DMS79 (cell line): ENCODE results near the gene AKAP13.
"Not testable (repeated sequence)": the region's sequence is repeated elsewhere in the genome, so short reads cannot be mapped to it uniquely, and the experiment has no call there.

Source experiments
- DNase-seq: peaks from one replicate; lab custom pipeline; 2025; lab: John Stamatoyannopoulos, UW

Gene AKAP13

GRCh38 chr15:85408270-85408746, 27.9 kb downstream of the AKAP13 start:
- DNase-seq, result no peak

GRCh38 chr15:85412066-85412465, 31.7 kb downstream of the AKAP13 start:
- DNase-seq, result no peak

DNA sequence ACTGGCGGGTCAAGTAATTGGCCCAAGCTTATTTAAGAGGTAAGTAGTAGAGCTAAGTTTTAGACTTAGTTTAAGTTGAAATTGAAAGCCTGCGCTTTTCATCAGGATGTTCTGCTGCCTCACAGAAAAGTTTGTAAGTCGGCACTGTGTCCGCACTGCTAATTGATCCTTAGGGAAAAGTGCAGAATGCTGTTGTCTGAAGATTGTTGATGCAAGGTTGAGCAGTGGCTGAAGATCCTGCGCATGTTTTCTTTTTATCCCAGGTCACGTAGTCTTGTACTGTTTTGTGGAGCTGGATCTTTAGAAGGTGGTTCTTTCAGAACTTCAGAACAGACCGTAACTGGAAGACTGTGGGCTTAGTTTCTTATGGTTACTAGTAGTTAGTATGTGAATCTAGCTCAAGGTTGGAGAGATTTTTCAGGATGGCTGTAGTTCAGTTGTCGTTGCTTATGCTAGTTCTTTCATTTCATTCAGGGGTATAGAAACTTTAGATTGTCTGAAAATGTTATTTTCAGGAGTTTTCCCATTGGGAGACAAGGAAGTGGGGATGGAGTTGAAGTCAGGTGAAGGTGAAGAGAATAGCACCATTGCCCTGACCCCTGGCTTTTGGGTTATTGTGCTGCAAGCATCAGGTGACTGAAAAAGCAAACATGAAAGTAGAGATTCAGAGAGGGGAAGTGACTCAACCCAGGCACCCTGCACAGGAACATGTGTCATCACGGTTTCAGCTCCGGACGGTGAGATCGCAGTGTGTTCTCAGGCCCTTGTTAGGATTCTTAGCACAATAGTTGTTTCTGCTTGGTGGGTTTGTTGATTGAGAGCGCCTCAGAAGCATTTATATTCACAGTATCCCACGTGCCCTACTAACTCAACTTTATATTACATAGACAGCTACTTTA, 32.8 kb downstream of the AKAP13 start:
- DNase-seq, result no peak

DNA sequence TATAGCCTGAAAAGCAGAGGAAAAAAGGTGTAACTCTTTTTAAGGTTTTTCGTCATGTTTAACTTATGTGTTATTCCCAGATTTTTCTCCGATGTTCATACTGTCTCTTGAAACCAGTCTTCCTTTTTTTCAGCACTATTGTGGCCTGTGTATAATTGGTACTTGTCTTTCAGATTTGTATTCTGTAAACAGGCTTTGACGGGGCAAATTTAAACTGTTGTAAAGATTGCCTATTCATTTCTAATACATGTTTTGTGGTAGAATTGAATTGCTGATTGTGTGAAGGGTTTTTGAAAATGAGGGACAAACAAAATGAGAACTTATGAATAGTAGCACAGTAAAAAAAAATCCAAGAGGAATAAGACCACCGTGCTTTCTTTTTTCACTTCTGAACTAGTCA, 33.6 kb downstream of the AKAP13 start:
- DNase-seq, result no peak

GRCh38 chr15:85414495-85414894, 34.1 kb downstream of the AKAP13 start:
- no peak for DNase-seq

DNA sequence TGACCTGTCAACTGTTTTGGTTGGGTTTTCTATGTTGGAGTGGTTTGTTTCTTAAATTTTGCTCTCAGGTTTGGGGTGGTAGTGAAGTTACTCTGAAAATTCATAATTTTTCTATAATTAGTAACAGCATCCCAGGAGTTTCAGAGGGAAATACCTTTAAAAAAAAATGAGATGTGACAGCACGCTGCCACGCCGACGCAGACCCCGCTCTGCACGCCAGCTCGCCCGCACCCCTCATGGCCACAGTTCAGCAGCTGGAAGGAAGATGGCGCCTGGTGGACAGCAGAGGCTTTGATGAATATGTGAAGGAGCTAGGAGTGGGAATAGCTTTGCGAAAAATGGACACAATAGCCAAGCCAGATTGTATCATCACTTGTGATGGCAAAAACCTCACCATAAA, 34.6 kb downstream of the AKAP13 start:
- no peak for DNase-seq

DNA sequence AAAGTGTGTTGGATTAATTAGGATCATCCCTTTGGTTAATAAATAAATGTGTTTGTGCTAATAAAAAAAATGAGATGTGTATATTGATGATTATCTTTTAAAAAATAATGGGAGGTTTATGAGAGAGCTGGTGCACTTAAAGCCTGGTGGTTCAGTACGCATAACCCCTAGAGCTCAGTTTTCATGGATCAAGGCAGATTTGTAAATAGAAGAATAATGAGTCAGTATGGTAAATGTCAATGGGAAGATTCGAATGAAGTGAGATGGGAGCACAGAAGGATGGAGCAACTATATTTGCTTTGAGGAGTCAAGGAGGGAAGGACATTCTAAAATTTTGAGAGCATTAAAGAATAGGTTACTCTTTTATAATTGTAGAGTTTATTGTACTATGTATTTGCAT, 35.4 kb downstream of the AKAP13 start:
- no peak for DNase-seq

DNA sequence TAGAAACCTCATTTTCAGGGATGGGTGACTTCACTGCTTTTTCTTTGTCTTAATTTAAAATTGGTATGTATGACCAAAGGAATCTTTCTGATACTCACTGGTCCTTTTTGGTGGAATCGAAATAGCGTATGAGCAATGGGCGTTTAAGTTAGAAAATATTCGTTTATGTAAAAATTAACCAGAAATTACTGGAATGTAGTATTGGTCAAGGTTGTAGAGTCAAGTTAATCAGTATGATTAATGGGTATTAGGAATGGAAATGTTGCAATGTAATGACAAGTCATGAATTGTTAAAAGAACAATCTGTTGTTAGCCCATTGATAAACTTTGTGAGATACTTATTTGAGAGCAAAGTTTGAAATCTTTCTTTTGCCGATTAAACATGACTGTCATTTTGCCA, 36.9 kb downstream of the AKAP13 start:
- no peak for DNase-seq

DNA sequence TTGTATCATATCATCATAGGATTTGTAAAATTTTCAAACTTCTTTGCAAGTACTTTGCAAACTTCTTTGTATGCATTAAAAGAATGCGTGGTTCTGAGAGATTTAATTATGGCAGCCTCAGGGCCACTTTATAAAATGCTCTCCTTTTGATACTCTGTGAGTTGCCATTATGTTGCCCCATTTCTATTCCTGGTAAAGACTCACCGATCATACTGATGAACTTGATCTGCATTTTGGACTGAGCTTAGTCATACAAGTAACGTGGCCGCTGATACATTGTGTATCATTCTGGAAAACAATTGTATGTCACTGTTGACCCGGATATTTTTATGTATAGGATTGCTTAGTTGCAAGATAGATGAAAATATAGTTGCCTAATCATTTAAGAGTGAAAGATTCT, 38.8 kb downstream of the AKAP13 start:
- no peak for DNase-seq

DNA sequence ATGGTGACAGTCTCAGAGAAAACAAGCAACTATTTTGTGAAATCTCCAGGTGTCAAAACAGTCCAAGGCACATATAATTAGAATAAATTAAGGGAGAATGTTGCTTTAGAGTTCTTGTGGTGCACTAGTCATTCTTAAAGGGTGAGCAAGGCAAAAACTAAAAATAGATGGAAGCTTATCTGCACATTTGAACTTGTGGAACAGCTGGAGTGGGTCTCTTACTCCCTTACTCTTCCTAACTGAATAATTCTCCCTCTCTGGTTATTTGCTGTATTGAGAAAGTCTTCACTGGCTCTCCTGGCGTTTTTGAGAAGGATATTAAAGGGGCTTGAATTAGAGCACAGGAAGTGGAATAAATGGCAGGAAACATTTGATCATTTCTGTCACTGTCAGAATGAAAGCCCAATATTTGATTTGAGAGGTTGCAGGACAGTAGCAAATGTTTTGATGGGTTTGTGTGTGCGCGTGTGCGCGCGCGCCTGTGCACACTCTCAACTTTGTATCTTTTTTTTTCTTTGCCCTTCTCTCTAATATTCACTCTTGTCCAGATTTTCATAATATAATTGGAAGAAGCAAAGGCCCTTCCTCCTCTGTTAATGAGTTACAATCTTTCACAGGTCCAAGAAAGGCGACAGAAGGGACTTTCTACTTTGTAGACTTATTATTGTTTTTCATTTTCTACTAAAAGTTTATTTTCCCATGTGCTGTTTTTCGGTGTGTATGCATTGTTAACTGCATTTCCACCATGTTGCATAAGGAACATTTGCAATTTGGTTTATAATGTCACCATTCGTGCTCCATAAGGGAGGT, 40.9 kb downstream of the AKAP13 start:
- no peak for DNase-seq

- DNase-seq, result no peak
These were observed 42.2 kb downstream of the AKAP13 start for GRCh38 chr15:85422607-85423006.

- no peak for DNase-seq
These were observed 42.9 kb downstream of the AKAP13 start for GRCh38 chr15:85423256-85423655.

DNA sequence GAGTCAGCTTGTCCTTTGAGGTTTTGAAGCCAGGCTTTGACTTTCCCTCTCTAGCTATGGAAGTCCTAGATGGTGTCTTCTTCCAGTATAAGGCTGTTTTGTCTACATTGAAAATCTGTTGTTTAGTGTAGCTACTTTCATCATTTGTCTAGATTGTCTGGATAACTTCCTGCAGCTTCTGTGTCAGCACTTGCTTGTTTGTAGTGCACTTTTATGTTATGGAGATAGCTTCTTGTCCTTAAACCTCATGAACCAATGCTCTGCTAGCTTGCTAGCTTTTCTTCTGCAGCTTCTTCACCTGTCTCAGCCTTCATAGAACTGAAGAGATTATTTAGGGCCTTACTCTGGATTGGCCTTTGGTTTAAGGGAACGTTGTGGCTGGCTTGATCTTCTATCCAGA, 43.8 kb downstream of the AKAP13 start:
- no peak for DNase-seq

DNA sequence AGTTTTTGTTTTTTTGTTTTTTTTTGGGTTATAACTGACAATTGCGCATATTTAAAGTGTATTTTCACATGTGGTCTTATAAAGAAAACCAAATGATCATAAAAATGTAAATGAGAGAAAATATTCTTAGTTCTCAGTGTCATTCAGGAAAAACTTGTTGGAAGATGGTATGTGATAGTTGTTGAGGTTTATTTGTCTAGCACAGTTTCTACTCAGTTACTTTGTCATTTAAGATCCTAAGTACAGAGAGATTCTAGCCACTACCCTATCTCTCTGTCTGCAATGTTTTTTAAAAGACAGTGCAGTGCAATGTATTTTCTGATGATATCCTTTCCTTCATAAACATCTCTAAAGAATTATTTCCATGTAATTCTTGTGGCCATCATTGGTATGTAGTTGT, 46.1 kb downstream of the AKAP13 start:
- DNase-seq, result no peak

DNA sequence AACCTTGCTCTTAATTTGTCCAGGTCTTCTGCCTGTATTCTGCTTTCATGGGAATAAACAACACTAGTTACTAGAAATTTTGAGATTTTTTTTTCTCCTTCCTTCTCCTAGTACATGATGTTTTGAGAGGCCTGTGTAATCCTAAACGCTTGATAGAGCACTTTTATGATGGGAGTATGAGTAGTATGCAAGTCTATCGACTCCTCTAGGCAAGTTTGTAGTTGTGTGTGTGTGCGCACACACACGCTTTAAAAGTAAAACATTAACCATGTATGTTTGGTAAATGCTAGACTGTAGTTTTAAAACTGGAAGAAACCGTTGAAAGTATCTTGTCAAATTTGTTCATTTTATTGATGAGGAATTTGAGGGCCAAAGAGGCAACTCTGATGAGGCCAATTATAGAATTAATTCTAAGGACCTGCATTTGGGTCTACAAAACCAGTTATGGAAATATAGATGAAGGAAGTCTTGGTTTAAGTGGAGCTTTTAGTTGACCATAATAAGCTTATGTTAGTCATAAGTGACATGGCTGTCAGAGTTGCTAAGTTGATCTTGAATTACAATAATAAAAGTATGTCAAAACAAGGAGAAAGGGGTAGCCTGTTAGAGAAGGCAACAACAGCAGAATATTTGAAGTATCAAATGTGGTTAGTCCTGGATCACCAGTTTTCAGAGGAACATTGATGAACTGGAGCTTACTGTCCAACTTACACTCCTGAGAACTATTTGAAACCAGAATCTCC, 47.1 kb downstream of the AKAP13 start:
- no peak for DNase-seq

DNA sequence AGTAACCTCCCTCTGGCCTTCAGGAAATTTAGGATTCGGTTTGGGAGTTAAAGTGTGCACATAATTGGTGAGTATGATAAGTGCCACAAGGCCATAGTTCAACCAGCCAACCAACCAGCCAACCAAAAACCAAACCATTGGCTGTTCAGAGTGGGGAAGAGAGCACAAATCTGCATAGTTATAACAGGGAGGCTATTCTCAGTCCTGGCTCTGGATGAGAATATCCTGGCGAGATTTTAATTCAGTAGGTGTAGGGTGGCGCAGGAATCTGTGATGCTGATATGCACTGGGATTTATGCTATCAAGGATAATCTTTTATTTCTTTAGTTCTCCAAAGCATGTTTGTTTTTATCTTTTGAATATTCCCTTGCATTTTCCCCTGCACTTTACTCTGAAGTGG, 49.1 kb downstream of the AKAP13 start:
- DNase-seq, result no peak

- DNase-seq, result no peak
These were observed 50.2 kb downstream of the AKAP13 start for GRCh38 chr15:85430406-85431204.

DNA sequence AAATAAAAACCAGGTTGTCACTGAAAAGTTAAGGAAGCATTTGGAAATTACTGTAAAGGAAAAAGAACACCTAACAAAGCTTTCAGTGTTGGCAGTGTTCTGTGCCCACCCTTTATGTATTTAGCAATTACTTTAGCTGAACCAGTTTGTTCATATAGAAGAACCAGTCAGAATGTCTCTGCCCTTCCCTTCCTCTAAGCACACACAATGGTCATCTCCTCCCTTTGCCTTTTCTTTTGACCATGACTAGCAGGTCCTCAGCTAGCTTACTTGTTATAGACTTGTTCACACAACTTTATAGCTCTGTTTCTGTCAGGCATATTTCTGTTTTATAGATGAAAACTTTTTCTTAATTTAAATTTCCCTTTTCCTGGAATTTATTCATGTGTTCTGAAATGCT, 59.6 kb downstream of the AKAP13 start:
- no peak for DNase-seq

GRCh38 chr15:85440451-85440850, 60.0 kb downstream of the AKAP13 start:
- no peak for DNase-seq

DNA sequence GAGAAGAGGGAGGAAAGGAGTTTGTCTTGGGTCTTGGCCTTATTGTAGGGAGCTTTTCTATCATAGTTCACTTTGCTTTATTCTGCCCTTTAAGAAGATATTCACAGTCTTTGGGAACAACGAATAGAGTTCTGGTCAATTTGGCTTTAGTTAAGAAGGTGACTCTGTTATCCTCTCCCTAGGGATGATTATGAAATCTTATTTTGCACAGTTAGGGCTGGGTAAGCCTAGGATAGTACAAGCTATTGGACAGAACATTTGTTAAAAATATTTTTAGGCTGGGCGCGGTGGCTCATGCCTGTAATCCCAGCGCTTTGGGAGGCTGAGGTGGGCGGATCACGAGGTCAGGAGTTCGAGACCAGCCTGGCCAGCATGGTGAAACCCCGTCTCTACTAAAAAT, 61.5 kb downstream of the AKAP13 start:
- not testable (repeated sequence) for DNase-seq

DNA sequence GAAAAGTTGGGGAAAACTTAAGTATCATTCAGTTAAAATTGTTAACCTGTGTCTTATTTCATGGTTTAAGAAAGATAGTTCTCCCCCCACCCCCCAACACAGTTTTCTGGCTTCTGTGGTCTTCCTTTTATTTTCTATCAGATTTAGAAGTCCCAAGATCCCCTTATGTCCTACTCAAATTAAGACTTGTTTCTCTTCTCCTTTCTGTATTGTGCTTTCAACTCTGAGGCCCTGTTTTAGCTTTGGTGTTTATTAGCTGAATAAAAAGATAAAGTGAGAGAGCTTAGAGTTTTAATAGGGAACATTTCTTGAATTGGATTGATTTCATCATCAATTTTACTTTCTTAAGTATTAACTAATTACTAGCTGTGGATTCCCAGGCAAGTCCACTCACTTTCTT, 62.6 kb downstream of the AKAP13 start:
- no peak for DNase-seq
